SK-N-MC (cell line): ENCODE data around the gene CAAP1.

Experiments
- EZH2 ChIP-seq: fragments of 200-600 bp; sonication (generic); IDR thresholded peaks from one replicate; pipeline ENCODE4 v1.6.1; 2017; ENCODE audit warnings: antibody characterized with exemption
- POLR2AphosphoS5 ChIP-seq: IDR thresholded peaks from 2 replicates; pipeline ENCODE4 v1.6.1; 2012; ENCODE audit warnings: mild to moderate bottlenecking, low read depth, low read length, borderline replicate concordance

DNA sequence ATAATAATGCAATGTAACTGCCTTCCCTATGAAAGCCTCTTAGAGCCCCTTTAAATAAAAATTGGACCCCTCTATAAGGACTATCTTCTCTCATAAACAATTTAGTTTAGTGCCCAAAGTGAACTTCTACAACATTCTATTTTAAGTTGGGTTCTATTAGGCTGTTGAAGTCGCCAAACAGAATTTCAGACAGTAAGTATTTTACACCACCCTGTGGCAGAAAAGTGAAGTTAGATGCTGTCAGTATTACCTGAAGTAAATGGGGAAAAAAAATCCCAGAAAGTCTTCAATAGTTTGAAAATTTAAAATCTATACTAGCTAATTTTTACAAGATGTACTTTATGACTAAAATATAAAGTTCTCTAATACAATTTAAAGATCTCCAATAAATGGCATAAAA is 29.5 kb downstream of the CAAP1 start:
- TF ChIP-seq POLR2AphosphoS5 (no peak), EZH2 (no peak)
